Smooth muscle cell (in vitro differentiated cells): ENCODE measurements around the gene TUBGCP6. TPM values are rescaled to one million over a fixed set of nuclear protein-coding genes. Genes with fewer than 3 reads are reported as not detected.

Experiments used
- DNase-seq: peaks from one replicate; lab custom pipeline; 2025; ENCODE audit not compliant: unreplicated experiment; lab: John Stamatoyannopoulos, UW
- H2AFZ ChIP-seq: fragments of 200-600 bp; sonication (generic); 2 replicates; pipeline ENCODE4 v1.6.0; 2016; ENCODE audit warnings: antibody characterized with exemption, low read depth, mild to moderate bottlenecking
- H3F3A ChIP-seq: fragments of 200-600 bp; sonication (generic); 2 replicates; pipeline ENCODE4 v1.6.0; 2017; ENCODE audit warnings: antibody characterized with exemption, low read depth
- H3K27ac ChIP-seq: fragments of 200-600 bp; sonication (generic); 2 replicates; pipeline ENCODE4 v1.5.1; 2016; ENCODE audit warnings: low read depth, mild to moderate bottlenecking
- H3K27me3 ChIP-seq: fragments of 200-600 bp; sonication (generic); 2 replicates; pipeline ENCODE4 v1.6.1; 2016; ENCODE audit warnings: low read depth, mild to moderate bottlenecking
- H3K36me3 ChIP-seq: fragments of 200-600 bp; sonication (generic); 2 replicates; pipeline ENCODE4 v1.5.1; 2016; ENCODE audit warnings: low read depth
- H3K4me1 ChIP-seq: fragments of 200-600 bp; sonication (generic); 2 replicates; pipeline ENCODE4 v1.5.1; 2016; ENCODE audit warnings: low read depth
- H3K4me2 ChIP-seq: fragments of 200-600 bp; sonication (generic); 2 replicates; pipeline ENCODE4 v1.6.0; 2016; ENCODE audit warnings: mild to moderate bottlenecking
- H3K4me3 ChIP-seq: fragments of 200-600 bp; sonication (generic); 2 replicates; pipeline ENCODE4 v1.5.1; 2016; ENCODE audit warnings: mild to moderate bottlenecking
- H3K79me2 ChIP-seq: fragments of 200-600 bp; sonication (generic); 2 replicates; pipeline ENCODE4 v1.6.0; 2016; ENCODE audit warnings: low read depth, mild to moderate bottlenecking
- H3K9ac ChIP-seq: fragments of 200-600 bp; sonication (generic); 2 replicates; pipeline ENCODE4 v1.6.0; 2016; ENCODE audit warnings: low read depth
- H3K9me3 ChIP-seq: fragments of 200-600 bp; sonication (generic); replicated peaks from 2 replicates; pipeline ENCODE4 v1.5.1; 2016; ENCODE audit warnings: low read depth
- H4K20me1 ChIP-seq: fragments of 200-600 bp; sonication (generic); 2 replicates; pipeline ENCODE4 v1.6.0; 2016; ENCODE audit warnings: low read depth
- WGBS: methylation state at CpG from one replicate; pipeline ENCODE4 v1.1.7; 2016; ENCODE audit warnings: low lambda C conversion rate; 5-methylcytosine and 5-hydroxymethylcytosine counted together
- polyA plus RNA-seq: library from polyadenylated mRNA; unstranded; fragments of >200 nt; fragmentation: Nextera tagmentation; extraction: Ambion mirVana; gene quantifications from 2 replicates; pipeline ENCODE4 v1.2.1, GENCODE V29; 2016
- total RNA-seq: library from RNA; depleted of rRNA; stranded (reverse); fragments of >200 nt; gene quantifications from 2 replicates; pipeline ENCODE4 v1.2.3, GENCODE V29; 2014
- TF ChIP-seq, protein P1 (sequence below): fragments of 200-600 bp; sonication (generic); IDR thresholded peaks from 2 replicates; pipeline ENCODE4 v1.5.1; 2017; ENCODE audit warnings: borderline replicate concordance, mild to moderate bottlenecking, antibody characterized with exemption; ENCODE audit not compliant: insufficient read depth, poor library complexity, severe bottlenecking

Gene TUBGCP6
- total and polyA plus RNA-seq, 2 experiments from 2014 or later = 10.0 to 22.7 TPM

DNA sequence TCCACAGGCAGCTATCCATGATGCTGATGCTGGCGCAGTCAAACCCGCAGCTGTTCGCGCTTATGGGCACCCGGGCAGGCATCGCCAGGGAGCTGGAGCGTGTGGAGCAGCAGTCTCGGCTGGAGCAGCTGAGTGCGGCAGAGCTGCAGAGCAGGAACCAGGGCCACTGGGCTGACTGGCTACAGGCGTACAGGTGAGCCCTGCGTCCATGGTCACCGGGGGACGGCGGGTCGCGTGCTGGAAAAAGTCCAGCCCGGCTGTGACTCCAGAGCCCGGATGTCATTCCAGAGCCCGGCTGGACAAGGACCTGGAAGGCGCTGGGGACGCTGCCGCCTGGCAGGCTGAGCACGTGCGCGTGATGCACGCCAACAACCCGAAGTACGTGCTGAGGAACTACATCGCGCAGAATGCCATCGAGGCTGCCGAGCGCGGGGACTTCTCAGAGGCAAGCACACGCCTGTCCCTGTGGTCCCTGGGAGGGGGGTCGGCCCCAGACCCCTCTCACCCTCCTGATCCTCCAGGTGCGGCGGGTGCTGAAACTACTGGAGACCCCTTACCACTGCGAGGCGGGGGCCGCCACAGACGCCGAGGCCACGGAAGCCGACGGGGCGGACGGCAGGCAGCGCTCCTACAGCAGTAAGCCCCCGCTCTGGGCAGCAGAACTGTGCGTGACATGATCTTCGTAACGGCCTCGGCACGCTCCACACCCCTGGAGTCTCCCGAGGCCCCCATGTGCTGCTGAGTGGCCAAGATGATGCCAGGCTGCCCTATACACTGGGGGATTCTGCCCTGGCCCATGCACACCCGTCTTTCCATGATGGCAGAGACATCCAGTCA is 27.9 kb downstream of the TUBGCP6 start:
- no peak overlapping the region for H3K4me3 ChIP-seq
- H3F3A ChIP-seq = no peaks in the 10 kb centered on the region
- no peaks in the 10 kb centered on the region for H3K9me3 ChIP-seq
- H3K36me3 ChIP-seq = no peaks in the 10 kb centered on the region
- TF ChIP-seq, protein P1, sequence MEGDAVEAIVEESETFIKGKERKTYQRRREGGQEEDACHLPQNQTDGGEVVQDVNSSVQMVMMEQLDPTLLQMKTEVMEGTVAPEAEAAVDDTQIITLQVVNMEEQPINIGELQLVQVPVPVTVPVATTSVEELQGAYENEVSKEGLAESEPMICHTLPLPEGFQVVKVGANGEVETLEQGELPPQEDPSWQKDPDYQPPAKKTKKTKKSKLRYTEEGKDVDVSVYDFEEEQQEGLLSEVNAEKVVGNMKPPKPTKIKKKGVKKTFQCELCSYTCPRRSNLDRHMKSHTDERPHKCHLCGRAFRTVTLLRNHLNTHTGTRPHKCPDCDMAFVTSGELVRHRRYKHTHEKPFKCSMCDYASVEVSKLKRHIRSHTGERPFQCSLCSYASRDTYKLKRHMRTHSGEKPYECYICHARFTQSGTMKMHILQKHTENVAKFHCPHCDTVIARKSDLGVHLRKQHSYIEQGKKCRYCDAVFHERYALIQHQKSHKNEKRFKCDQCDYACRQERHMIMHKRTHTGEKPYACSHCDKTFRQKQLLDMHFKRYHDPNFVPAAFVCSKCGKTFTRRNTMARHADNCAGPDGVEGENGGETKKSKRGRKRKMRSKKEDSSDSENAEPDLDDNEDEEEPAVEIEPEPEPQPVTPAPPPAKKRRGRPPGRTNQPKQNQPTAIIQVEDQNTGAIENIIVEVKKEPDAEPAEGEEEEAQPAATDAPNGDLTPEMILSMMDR = no peak
- H2AFZ ChIP-seq = no peak overlapping the region
- H3K79me2 ChIP-seq = peaks cover 26% of the 10 kb centered on the region
- no peak overlapping the region for H3K27ac ChIP-seq
- H3K27me3 ChIP-seq = no peaks in the 10 kb centered on the region
- no peak for DNase-seq
- no peaks in the 10 kb centered on the region for H3K4me1 ChIP-seq
- no peak overlapping the region for H3K9ac ChIP-seq
- H4K20me1 ChIP-seq = peaks cover 70% of the 10 kb centered on the region
- 98% methylated on average over 57 of the region's 57 CpGs for WGBS
- no peak overlapping the region for H3K4me2 ChIP-seq

DNA sequence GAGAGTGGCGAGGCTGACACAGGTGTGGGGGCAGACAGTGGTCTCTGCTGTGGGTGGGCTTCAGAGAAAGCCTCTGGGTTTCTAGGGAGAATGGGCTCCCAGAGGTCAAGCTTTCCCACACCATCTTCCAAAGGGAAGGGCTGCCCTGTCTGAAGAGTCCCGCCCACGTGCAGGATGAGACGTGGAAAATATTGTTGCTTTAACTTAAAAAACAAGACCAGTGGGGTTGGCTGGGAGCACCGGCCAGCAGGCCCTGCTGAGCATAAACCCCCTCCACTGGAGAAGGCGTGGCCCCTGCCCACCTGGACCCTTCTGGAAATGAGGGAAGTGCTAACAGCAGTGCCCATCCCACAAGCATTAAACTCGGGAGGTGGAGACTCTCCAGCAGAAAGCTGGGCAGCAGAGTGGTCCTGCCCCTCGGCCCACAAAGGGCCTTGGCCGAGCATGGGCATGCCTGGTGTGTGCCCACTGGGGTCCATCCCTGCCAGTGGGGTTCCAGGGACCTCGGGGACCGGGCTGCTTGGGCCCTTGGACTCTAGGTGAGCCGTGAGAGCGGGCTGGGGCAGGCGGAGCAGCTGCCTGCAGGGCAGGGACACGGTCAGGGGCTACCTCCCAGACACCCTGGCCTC is 28.7 kb downstream of the TUBGCP6 start:
- H3K9me3 ChIP-seq = no peaks in the 10 kb centered on the region
- H3K79me2 ChIP-seq = peaks cover 32% of the 10 kb centered on the region
- H3K27ac ChIP-seq = no peak overlapping the region
- no peaks in the 10 kb centered on the region for H3K4me1 ChIP-seq
- H3K4me2 ChIP-seq = no peak overlapping the region
- TF ChIP-seq, protein P1 = no peak
- H3F3A ChIP-seq = no peaks in the 10 kb centered on the region
- no peak for DNase-seq
- H2AFZ ChIP-seq = no peak overlapping the region
- 94% methylated on average over 15 of the region's 15 CpGs for WGBS
- H3K36me3 ChIP-seq = no peaks in the 10 kb centered on the region
- H3K27me3 ChIP-seq = no peaks in the 10 kb centered on the region
- no peak overlapping the region for H3K9ac ChIP-seq
- peaks cover 78% of the 10 kb centered on the region for H4K20me1 ChIP-seq
- H3K4me3 ChIP-seq = no peak overlapping the region

DNA sequence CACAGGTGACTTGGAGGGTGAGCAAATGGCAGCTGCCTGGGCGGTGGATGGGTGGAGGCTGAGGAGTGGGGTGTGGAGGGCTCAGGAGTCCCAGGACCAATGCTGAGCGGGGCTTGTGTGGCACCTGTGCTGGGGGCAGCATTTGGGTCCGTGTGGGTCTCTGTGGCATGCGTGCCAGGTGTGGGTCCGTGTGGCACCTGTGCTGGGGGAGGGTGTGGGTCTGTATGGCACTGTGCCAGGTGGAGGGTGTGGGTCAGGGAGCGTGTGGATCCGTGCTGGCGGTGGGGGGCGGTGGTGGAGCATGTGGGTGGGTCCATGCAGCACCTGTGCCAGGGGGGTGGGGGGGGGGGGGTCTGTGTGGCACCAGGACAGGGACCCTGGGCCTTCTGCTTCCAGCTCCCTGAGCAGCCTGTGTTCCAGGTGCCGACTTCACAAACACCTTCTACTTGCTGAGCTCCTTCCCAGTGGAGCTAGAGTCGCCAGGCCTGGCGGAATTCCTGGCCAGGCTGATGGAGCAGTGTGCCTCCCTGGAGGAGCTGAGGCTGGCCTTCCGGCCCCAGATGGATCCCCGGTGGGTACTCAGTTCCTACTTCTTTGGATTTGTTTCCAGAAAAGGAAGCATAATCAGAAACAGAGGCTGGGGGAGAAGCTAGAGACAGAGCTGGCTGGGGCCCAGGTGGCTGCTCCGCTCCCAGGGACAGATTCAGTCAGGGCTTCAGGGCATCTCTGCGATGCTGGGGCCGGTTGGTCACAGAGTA is 29.3 kb downstream of the TUBGCP6 start:
- no peak for DNase-seq
- WGBS = 96% methylated on average over 17 of the region's 17 CpGs
- Histone ChIP-seq H2AFZ (no peak overlapping the region), H3K4me3 (no peak overlapping the region), H3K27ac (no peak overlapping the region), H3K36me3 (no peaks in the 10 kb centered on the region), H3K9ac (no peak overlapping the region), H4K20me1 (peaks cover 84% of the 10 kb centered on the region), H3K4me1 (no peaks in the 10 kb centered on the region), H3K27me3 (no peaks in the 10 kb centered on the region), H3K79me2 (peaks cover 39% of the 10 kb centered on the region), H3F3A (no peaks in the 10 kb centered on the region), H3K4me2 (no peak overlapping the region), H3K9me3 (no peaks in the 10 kb centered on the region)
- TF ChIP-seq, protein P1 = no peak
